Measurements from ENCODE around the gene NAV3.

NAV3 gene

GRCh38 chr12:78121969-78122610 is 291.4 kb downstream of the NAV3 start:
- FAIRE-seq (no peak), DNase-seq (ENCODE audit: insufficient read length, low spot score) (no peak)
- TF ChIP-seq POU2F2 (IDR thresholded peaks at IDR 0.05; ENCODE audit: low read depth, low read length) (no peak), POLR2AphosphoS5 (IDR thresholded peaks at IDR 0.05; ENCODE audit: low read depth, low read length) (no peak), POLR2A (IDR thresholded peaks at IDR 0.05; ENCODE audit: low read depth, low read length) (no peak), PAX5 (IDR thresholded peaks at IDR 0.05; ENCODE audit: insufficient read depth, low read length, severe bottlenecking) (no peak), SPI1 (IDR thresholded peaks at IDR 0.05; ENCODE audit: low read depth, low read length) (no peak), TAF1 (IDR thresholded peaks at IDR 0.05; ENCODE audit: low read depth, low read length) (no peak)

- DNase-seq (ENCODE audit: insufficient read length, low spot score) (no peak), FAIRE-seq (no peak)
- TF ChIP-seq POLR2A (IDR thresholded peaks at IDR 0.05; ENCODE audit: low read depth, low read length) (no peak), POU2F2 (IDR thresholded peaks at IDR 0.05; ENCODE audit: low read depth, low read length) (no peak), TAF1 (IDR thresholded peaks at IDR 0.05; ENCODE audit: low read depth, low read length) (no peak), SPI1 (IDR thresholded peaks at IDR 0.05; ENCODE audit: low read depth, low read length) (no peak), POLR2AphosphoS5 (IDR thresholded peaks at IDR 0.05; ENCODE audit: low read depth, low read length) (no peak), PAX5 (IDR thresholded peaks at IDR 0.05; ENCODE audit: insufficient read depth, low read length, severe bottlenecking) (no peak)
Observed at GRCh38 chr12:78128211-78128610, 297.5 kb downstream of the NAV3 start.

GRCh38 chr12:78143717-78144116 is 313.0 kb downstream of the NAV3 start:
- FAIRE-seq: no peak
- DNase-seq (ENCODE audit: insufficient read length, low spot score): no peak
- no peak for TF ChIP-seq TAF1 (IDR thresholded peaks at IDR 0.05; ENCODE audit: low read depth, low read length)
- no peak for TF ChIP-seq POU2F2 (IDR thresholded peaks at IDR 0.05; ENCODE audit: low read depth, low read length)

GRCh38 chr12:78145398-78145797 is 314.7 kb downstream of the NAV3 start:
- no peak for TF ChIP-seq POU2F2 (IDR thresholded peaks at IDR 0.05; ENCODE audit: low read depth, low read length)
- FAIRE-seq: no peak

GRCh38 chr12:78146365-78146772 is 315.7 kb downstream of the NAV3 start:
- TF ChIP-seq POLR2A (IDR thresholded peaks at IDR 0.05; ENCODE audit: low read depth, low read length) (no peak), TAF1 (IDR thresholded peaks at IDR 0.05; ENCODE audit: low read depth, low read length) (no peak), POLR2AphosphoS5 (IDR thresholded peaks at IDR 0.05; ENCODE audit: low read depth, low read length) (no peak), PAX5 (IDR thresholded peaks at IDR 0.05; ENCODE audit: insufficient read depth, low read length, severe bottlenecking) (no peak), SPI1 (IDR thresholded peaks at IDR 0.05; ENCODE audit: low read depth, low read length) (no peak), POU2F2 (IDR thresholded peaks at IDR 0.05; ENCODE audit: low read depth, low read length) (no peak)
- FAIRE-seq (no peak), DNase-seq (ENCODE audit: insufficient read length, low spot score) (no peak)

More at GRCh38 chr12:78145398-78145797, 314.7 kb downstream of the NAV3 start:
- no peak for DNase-seq (ENCODE audit: insufficient read length, low spot score)

- FAIRE-seq (no peak), DNase-seq (ENCODE audit: insufficient read length, low spot score) (no peak)
- TF ChIP-seq PAX5 (IDR thresholded peaks at IDR 0.05; ENCODE audit: insufficient read depth, low read length, severe bottlenecking): no peak
- no peak for TF ChIP-seq POLR2AphosphoS5 (IDR thresholded peaks at IDR 0.05; ENCODE audit: low read depth, low read length)
- TF ChIP-seq SPI1 (IDR thresholded peaks at IDR 0.05; ENCODE audit: low read depth, low read length): no peak
- TF ChIP-seq TAF1 (IDR thresholded peaks at IDR 0.05; ENCODE audit: low read depth, low read length): no peak
- no peak for TF ChIP-seq POU2F2 (IDR thresholded peaks at IDR 0.05; ENCODE audit: low read depth, low read length)
- no peak for TF ChIP-seq POLR2A (IDR thresholded peaks at IDR 0.05; ENCODE audit: low read depth, low read length)
Observed at GRCh38 chr12:78149459-78149858, 318.8 kb downstream of the NAV3 start.

GRCh38 chr12:78155546-78155945 is 324.9 kb downstream of the NAV3 start:
- no peak for FAIRE-seq
- no peak for DNase-seq (ENCODE audit: insufficient read length, low spot score)
- TF ChIP-seq SPI1 (IDR thresholded peaks at IDR 0.05; ENCODE audit: low read depth, low read length) (no peak), PAX5 (IDR thresholded peaks at IDR 0.05; ENCODE audit: insufficient read depth, low read length, severe bottlenecking) (no peak), POLR2A (IDR thresholded peaks at IDR 0.05; ENCODE audit: low read depth, low read length) (no peak), TAF1 (IDR thresholded peaks at IDR 0.05; ENCODE audit: low read depth, low read length) (no peak), POLR2AphosphoS5 (IDR thresholded peaks at IDR 0.05; ENCODE audit: low read depth, low read length) (no peak), POU2F2 (IDR thresholded peaks at IDR 0.05; ENCODE audit: low read depth, low read length) (no peak)

- FAIRE-seq (no peak), DNase-seq (ENCODE audit: insufficient read length, low spot score) (no peak)
- no peak for TF ChIP-seq POU2F2 (IDR thresholded peaks at IDR 0.05; ENCODE audit: low read depth, low read length)
- no peak for TF ChIP-seq SPI1 (IDR thresholded peaks at IDR 0.05; ENCODE audit: low read depth, low read length)
- TF ChIP-seq TAF1 (IDR thresholded peaks at IDR 0.05; ENCODE audit: low read depth, low read length): no peak
- TF ChIP-seq POLR2AphosphoS5 (IDR thresholded peaks at IDR 0.05; ENCODE audit: low read depth, low read length): no peak
- no peak for TF ChIP-seq PAX5 (IDR thresholded peaks at IDR 0.05; ENCODE audit: insufficient read depth, low read length, severe bottlenecking)
- no peak for TF ChIP-seq POLR2A (IDR thresholded peaks at IDR 0.05; ENCODE audit: low read depth, low read length)
Observed at GRCh38 chr12:78156751-78157150, 326.1 kb downstream of the NAV3 start.

- DNase-seq (ENCODE audit: insufficient read length, low spot score) (no peak), FAIRE-seq (no peak)
- TF ChIP-seq SPI1 (IDR thresholded peaks at IDR 0.05; ENCODE audit: low read depth, low read length): no peak
- TF ChIP-seq POLR2A (IDR thresholded peaks at IDR 0.05; ENCODE audit: low read depth, low read length): no peak
- no peak for TF ChIP-seq POLR2AphosphoS5 (IDR thresholded peaks at IDR 0.05; ENCODE audit: low read depth, low read length)
- TF ChIP-seq TAF1 (IDR thresholded peaks at IDR 0.05; ENCODE audit: low read depth, low read length): no peak
- no peak for TF ChIP-seq POU2F2 (IDR thresholded peaks at IDR 0.05; ENCODE audit: low read depth, low read length)
- no peak for TF ChIP-seq PAX5 (IDR thresholded peaks at IDR 0.05; ENCODE audit: insufficient read depth, low read length, severe bottlenecking)
Observed at GRCh38 chr12:78157199-78157598, 326.5 kb downstream of the NAV3 start.

- DNase-seq (ENCODE audit: insufficient read length, low spot score) (no peak), FAIRE-seq (no peak)
- no peak for TF ChIP-seq POLR2AphosphoS5 (IDR thresholded peaks at IDR 0.05; ENCODE audit: low read depth, low read length)
- no peak for TF ChIP-seq POU2F2 (IDR thresholded peaks at IDR 0.05; ENCODE audit: low read depth, low read length)
- TF ChIP-seq PAX5 (IDR thresholded peaks at IDR 0.05; ENCODE audit: insufficient read depth, low read length, severe bottlenecking): no peak
- no peak for TF ChIP-seq POLR2A (IDR thresholded peaks at IDR 0.05; ENCODE audit: low read depth, low read length)
- peak; percentile 68 for TF ChIP-seq SPI1 (IDR thresholded peaks at IDR 0.05; ENCODE audit: low read depth, low read length)
- TF ChIP-seq TAF1 (IDR thresholded peaks at IDR 0.05; ENCODE audit: low read depth, low read length): no peak
Observed at GRCh38 chr12:78164154-78164553, 333.5 kb downstream of the NAV3 start.
